NOMO-1 treated with DMSO at 0.1 percent for 48 hours (cell line): ENCODE data around the gene FHAD1.

Source experiments
- DNase-seq: peaks from one replicate; lab custom pipeline; 2025; ENCODE audit not compliant: unreplicated experiment; lab: John Stamatoyannopoulos, UW

Gene FHAD1

GRCh38 chr1:15246960-15247614, at the start of gene FHAD1:
Gene FHAD1 (plus strand): TSS chr1:15247223. CDS start chr1:15251785, 4,562 bp downstream.
- DNase-seq = no peak

GRCh38 chr1:15197591-15198447, 49.2 kb upstream of the FHAD1 start:
- no peak for DNase-seq

- no peak for DNase-seq
Observed at GRCh38 chr1:15198684-15199083, 48.3 kb upstream of the FHAD1 start.

DNA sequence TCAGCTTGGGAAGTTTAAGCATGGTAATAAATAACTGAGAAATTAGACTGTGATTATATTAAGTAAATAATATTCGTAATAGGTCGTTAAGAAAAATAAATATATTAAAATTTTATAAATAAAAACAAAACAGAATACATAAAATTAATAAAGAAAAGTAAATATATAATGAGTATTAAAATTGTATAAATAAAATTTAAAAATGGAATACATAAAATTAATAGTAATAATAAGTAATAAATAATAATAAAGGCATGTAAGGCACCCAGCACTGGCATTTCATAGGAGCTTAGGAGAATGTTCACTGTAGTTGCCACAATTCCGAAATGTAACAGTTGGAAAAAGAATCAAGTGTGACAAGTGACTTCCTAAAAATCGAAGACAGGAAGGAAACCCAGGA, 45.8 kb upstream of the FHAD1 start:
- DNase-seq = no peak

- no peak for DNase-seq
Observed at GRCh38 chr1:15201849-15202551, 45.0 kb upstream of the FHAD1 start.

GRCh38 chr1:15204931-15205330, 42.1 kb upstream of the FHAD1 start:
- no peak for DNase-seq

GRCh38 chr1:15205586-15206346, 41.3 kb upstream of the FHAD1 start:
- no peak for DNase-seq

DNA sequence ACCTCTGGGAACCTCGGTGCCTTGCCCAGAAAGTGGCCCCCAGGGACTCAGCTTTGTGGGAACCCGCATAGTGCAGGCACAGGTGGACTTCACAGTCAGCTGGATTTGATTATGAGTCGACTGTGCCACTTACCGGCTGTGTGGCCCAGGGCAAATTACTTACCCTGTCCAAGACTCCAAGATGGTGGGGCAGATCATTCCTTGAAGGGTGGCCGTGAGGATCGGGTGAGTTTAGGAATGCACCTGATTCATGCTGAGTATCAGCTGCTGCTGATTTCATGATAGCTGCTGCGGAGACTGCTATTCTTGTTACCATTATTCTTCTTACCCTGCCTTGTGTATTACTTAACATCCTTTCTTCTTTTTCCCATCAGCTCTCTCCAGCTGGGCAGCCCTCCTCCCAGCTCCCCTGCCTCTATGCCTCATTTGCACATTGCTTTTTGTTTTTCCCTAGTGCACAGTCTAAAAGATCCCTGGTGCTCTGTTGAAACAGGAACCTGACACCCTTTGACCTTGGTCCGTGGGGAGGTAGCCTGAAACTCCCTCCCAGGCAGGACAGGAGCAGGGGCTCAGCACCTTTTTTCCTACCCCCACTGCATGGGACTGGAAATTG, 40.5 kb upstream of the FHAD1 start:
- DNase-seq = no peak

DNA sequence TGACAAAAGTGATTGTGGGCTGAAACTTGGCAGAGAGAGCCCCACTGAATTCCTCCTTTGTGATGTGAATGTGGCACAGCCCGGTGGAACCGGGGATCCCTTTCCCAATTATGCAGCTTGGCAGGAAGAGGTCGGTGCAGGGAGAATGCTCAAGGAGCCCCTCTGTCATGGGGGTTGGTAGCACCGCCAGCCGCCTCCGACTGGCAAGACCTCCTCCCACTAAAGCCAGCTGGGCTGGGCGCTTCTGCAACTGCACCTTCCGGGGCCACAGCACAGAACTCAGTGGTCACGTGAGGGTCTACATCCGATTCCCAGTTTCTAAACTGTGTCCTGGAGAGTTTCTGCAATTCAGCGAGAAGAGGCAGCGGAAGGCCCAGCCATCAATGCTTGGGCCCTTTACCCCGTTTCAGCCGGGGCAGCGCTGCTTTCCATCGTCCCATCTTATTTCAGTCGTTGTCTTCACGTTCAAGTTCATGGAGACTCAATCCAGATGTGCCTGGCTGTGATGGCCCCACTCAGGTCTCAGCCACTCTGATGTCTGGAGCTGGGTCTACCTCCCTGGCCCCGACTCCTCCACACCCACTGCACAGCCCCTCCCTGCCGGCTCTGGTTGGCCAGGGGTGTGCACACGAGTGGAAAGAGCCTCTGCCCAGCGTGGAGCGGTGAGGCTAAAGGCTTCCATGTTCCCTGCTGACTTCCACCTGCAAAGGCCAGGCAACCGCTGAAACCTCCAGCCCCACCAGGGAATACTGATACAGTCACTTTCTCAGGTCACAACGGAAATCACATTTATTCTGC, 39.8 kb upstream of the FHAD1 start:
- no peak for DNase-seq

DNA sequence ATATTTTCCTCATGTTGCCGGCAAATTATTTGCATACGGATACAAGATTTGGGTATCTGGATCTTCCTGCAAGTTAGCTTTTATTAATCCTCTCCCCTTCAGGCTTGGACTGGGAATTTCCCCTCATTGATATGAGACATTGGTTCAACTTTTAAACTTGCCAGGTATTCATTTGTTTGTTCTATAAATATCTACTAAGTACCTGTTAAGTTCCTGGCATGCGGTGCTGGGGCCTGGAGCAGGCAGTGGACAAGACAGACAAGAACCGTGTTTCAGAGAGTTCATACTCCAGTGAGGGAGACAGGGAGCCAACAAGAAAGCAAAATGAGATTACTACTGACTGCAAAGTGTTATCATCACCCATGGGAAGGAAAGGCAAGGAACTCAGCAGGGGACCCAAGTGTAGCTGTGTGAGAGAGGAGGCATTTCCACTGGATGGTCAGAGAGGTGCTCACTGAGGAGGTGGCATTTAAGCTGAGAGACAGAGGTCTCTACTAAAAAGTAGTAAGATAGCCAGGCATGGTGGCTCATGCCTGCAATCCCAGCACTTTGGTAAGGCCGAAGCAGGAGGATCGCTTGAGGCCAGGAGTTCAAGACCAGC, 39.1 kb upstream of the FHAD1 start:
- DNase-seq = no peak

- no peak for DNase-seq
Observed at GRCh38 chr1:15210651-15211375, 36.2 kb upstream of the FHAD1 start.

- DNase-seq = no peak
Observed at GRCh38 chr1:15211424-15211823, 35.6 kb upstream of the FHAD1 start.

DNA sequence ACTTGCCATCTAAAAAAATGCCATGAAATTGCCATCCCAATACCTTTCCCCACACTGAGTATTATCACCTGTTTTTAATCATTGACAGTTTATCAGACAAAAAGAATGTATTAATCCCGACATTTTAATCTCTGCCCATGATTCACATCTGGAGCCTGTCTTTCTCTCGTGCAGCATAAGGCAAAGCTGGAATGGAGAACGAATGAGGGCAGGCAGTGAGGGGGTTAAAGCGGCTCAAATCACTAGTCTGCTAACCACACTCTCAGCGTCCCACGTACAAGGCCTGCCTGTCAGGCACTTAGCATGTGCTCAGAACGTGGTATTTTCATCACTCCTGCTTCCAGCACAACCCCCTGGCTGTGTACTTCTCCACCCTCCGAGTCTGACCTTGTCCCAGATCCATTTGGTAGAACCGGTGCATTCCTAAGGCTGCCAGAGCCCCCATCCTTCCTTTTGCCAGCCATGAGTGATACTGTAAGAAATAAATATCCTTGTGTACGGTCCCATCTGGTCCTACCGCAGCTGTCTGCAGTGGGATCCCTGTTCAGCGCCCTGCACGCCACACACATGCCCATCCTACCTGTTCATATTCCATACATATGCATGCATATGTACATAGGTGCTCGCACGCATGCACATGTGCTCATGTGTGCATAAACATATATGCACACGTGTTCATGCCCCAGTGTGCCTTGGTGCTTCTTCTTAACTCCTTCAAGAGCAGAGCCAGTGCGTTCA, 34.6 kb upstream of the FHAD1 start:
- no peak for DNase-seq

- no peak for DNase-seq
Observed at GRCh38 chr1:15212954-15213291, 34.1 kb upstream of the FHAD1 start.

DNA sequence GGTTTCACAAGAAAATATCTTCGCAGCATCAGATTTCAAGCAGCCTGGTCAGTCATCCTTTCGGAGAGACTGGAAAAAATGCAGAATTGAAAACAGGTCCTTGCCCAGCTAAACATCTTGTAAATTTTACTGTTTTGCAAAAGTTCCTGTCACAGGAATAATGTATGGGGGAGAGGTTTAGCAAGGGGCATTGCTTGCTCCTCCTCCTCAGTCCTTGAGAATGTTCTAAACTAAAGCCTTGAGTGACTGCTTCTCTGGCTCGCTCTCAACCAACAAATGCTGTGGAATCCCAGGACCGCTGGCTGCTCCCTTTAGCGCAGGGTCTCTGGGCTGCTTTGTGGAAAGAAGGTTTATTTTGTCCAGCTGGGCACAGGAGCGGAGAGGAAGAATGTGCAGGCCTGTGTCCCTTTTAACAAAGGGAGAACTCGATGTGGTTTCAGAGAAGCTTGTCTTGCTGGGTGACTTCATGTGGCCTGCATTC, 33.6 kb upstream of the FHAD1 start:
- DNase-seq = peak; percentile 18

GRCh38 chr1:15214527-15214926, 32.5 kb upstream of the FHAD1 start:
- DNase-seq = no peak

DNA sequence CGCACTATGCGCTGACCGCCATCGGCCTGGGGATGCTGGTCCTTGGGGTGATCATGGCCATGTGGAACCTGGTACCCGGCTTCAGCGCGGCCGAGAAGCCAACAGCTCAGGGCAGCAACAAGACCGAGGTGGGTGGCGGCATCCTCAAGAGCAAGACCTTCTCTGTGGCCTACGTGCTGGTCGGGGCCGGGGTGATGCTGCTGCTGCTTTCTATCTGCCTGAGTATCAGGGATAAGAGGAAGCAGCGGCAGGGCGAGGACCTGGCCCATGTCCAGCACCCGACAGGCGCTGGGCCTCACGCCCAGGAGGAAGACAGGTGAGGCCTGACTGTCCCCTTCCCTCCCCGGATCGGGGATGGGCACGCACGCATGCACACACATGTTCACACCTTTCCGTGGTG, 31.9 kb upstream of the FHAD1 start:
- DNase-seq = no peak

- no peak for DNase-seq
Observed at GRCh38 chr1:15217654-15218053, 29.4 kb upstream of the FHAD1 start.
